DND-41 (cell line): ENCODE results near the gene SOX8.

Experiments
- EZH2 ChIP-seq: IDR thresholded peaks from 3 replicates; pipeline ENCODE4 v1.6.1; 2012; ENCODE audit warnings: borderline replicate concordance, low read depth, mild to moderate bottlenecking, moderate library complexity, low read length, inconsistent platforms; ENCODE audit not compliant: severe bottlenecking
- TF ChIP-seq, protein P1 (sequence below): IDR thresholded peaks from 2 replicates; pipeline ENCODE4 v1.5.1; 2012; ENCODE audit warnings: borderline replicate concordance, low read length, moderate library complexity, mild to moderate bottlenecking; ENCODE audit not compliant: poor library complexity, severe bottlenecking; ENCODE audit errors: extremely low read depth

GRCh38 chr16:966035-966434, 15.5 kb upstream of the SOX8 start:
- TF ChIP-seq, protein P1, sequence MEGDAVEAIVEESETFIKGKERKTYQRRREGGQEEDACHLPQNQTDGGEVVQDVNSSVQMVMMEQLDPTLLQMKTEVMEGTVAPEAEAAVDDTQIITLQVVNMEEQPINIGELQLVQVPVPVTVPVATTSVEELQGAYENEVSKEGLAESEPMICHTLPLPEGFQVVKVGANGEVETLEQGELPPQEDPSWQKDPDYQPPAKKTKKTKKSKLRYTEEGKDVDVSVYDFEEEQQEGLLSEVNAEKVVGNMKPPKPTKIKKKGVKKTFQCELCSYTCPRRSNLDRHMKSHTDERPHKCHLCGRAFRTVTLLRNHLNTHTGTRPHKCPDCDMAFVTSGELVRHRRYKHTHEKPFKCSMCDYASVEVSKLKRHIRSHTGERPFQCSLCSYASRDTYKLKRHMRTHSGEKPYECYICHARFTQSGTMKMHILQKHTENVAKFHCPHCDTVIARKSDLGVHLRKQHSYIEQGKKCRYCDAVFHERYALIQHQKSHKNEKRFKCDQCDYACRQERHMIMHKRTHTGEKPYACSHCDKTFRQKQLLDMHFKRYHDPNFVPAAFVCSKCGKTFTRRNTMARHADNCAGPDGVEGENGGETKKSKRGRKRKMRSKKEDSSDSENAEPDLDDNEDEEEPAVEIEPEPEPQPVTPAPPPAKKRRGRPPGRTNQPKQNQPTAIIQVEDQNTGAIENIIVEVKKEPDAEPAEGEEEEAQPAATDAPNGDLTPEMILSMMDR: no peak
- no peak for TF ChIP-seq EZH2
